ENCODE data around the gene IGF2R. TPM values are rescaled to one million over a fixed set of nuclear protein-coding genes. Genes with fewer than 3 reads are reported as not detected.
"Not testable (repeated sequence)": the region's sequence is repeated elsewhere in the genome, so short reads cannot be mapped to it uniquely, and the experiment has no call there.

IGF2R gene
- total RNA-seq, 1 donor, result 3.8 TPM

DNA sequence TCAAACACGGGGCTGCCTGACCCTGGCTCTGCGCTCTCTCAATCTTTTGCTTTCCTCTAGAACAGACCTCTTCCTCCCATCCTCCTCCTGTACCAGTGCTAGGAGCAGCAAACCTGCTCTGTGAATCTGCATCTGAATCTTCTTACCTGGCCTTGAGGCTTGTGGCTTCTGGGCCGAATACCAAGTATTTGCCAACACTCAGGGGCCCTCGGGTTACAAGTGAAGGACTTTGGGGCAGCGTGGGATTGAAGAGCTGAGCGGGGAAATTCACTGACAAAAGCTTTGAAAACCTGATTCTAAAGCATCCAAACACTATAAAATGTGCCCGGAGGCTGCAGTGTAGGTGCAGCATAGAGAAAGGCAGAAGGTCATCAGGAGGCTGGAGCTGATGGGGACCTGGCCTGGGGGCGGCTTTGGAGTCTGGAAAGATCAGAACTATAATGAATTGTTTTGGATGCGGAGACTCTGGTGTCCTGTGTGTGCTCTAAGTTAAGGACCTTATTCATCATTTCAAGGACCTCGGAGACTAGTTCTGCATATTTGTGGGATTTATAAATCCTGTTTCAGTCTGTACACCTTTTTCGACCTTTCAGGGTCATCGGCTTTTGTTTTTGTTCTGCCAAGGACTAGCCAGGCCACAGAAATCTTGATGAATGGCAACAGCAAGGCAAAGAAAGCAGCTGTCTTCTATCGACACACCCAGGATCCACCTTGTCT, 16.4 kb upstream of the IGF2R start:
- DNase-seq (ENCODE audit: low read depth in 2 of 3, low spot score in 2 of 3), result no peak

DNA sequence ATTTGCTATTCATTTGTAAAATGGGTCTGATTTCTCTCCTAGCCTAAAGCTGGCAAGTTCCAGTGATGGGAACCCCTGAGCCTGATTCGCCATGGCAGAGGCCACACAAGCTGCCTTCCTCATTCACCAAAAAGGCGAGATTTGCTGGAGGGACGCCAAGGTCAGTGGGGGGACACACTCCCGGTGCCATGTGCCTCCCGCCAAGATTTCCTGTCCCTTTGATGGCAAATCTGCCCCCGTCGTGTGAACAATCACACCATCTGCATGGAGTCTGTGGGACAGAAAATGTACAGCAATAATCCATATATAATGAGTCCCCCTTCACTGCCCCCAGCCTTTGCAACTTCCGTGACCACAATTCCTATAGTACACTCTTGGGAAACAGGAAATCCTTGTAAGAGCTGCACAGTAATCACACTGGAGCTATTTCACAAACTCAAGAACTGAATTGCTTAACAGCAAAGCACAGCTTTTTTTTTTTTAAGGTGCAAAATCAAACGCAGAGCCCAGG, 15.7 kb upstream of the IGF2R start:
- DNase-seq (ENCODE audit: low read depth in 2 of 3, low spot score in 2 of 3), result peak in 1 of 3 donors; percentile 24

DNA sequence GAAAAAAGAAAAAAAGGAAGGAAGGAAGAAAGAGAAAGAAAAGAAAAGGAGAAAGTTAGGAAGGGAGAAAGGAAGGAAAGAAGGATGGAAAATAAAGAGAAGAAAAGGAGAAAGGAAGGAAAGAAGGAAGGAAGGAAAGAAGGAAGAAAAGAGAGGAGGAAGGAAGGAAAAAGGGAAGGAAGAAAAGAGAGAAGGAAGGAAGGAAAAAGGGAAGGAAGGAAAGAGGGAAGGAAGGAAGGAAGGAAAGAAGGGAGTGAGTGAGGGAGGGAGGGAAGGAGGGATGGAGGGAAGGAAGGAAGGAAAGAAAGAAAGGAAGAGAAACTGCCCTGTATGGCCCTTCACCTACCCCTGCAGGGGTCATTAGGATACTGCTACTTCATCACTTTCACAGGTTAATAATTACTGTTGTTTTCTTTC, 12.9 kb upstream of the IGF2R start:
- no peak for DNase-seq (ENCODE audit: low read depth in 2 of 3, low spot score in 2 of 3)

DNA sequence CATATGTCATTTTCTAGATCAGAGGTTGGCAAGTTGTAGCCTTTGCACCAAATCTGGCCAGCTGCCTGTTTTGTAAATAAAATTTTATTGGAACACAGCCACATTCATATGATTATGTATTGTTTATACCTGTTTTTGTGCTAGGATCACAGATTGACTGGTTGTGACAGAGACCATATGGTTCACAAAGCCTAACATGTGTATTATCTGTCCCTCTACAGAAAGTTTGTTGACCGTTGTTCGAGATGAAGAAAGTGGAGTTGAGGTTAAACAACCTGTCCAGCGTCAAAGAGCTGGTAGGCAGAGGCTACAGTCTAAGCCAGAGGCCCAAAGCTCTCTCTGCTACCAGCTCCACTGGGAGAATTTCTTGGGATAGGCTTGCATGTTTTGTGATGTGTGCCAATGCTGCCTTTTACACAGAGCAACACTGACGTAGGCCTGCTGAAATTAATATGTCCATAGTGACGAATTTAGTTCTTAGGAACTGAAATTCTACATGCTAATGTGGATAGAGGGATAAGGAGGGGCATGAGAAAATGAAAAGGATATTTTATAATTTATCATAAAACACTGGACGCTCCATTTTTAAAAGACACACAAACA, 11.7 kb upstream of the IGF2R start:
- no peak for DNase-seq (ENCODE audit: low read depth in 2 of 3, low spot score in 2 of 3)

DNA sequence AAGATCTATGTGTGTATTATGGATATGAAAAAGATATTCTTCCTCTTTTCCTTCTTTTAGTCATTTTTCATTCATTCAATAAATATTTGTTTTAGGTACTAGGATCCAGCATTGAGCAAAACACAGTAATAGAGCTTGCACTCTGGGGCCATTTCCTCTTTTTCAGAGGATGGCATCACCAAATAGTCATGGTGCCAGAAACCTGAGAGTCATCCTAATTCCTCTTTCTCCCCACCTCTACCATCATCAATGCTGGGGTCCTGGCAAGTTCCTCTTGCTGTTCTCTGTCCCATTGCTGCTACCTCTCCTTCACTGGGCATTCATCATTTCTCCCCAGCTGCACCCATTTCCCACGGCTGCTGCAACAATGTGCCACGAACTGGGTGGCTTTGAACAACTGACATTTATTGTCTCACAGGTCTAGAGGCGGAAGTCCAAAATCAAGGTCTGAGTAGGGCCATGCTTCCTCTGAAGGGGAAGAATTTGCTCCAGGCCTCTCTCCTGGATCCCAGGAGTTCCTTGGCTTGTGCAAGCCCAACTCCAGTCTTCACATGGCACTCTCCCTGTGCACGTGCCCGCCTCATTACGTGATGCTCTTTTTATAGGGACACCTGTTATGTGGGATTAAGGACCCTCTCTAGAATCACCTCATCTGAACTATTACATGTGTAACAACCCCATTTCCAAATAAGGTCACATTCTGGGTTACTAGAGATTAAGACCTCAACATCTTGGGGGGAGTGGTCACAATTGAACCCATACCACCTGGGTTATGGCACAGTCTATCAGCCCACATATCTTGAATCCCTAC, 9.5 kb upstream of the IGF2R start:
- peak in 1 of 3 donors; percentile 63 for DNase-seq (ENCODE audit: low read depth in 2 of 3, low spot score in 2 of 3)

DNA sequence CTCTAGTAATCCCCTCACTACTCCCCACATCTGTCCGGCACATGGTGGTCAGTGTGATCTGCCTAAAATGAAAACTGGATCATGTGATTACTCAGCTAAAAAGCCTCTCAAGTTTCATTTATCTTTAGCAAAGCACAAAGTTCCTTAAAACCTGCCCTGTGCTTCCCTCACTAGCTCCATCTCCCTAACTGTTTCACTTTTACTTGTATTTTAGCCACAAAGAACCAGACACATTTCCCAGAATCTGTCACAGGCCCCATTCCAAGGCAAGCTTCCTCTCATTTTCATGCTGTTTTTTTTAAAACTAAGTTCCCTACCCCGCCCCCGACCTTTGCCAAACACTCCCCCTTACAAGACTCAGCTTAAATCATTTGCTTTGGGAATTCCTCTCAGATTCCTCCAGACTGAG, 8.9 kb upstream of the IGF2R start:
- DNase-seq (ENCODE audit: low read depth in 2 of 3, low spot score in 2 of 3), result no peak

DNA sequence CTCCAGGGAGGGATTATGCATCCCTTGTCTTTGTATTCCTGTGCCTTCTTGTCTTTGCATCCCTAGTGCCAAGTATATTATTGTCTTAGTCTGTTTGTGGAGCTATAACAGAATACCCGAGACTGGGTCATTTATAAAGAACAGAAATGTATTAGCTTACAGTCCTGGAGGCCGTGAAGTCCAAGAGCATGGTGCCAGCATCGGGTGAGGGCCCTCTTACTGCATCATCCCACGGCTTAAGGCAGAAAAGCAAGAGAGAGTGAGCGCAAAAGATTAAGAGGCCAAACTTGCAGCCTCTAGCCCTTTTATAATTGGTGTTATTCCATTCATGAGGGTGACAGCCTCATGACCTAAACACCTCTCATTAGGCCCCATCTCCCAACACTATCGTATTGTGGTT, 8.4 kb upstream of the IGF2R start:
- no peak for DNase-seq (ENCODE audit: low read depth in 2 of 3, low spot score in 2 of 3)

DNA sequence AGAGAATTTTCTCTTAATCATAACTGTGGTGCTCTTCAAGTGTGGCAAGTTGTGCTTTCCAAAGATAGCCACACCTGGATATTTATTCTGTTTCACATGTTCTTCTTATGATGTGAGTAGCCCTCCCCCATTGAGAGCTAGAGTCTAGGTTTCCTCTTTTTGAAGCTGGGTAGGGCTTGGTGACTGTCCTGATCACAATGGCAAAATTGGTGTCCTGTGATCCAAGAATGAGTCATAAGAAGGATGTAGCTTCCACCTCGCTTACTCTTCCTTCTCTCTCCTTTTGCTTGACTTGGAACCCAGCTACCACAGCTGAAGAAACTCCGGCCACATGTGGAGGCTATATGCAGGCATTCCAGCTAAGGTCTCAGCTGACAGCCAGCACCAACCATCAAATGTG, 7.4 kb upstream of the IGF2R start:
- no peak for DNase-seq (ENCODE audit: low read depth in 2 of 3, low spot score in 2 of 3)

DNA sequence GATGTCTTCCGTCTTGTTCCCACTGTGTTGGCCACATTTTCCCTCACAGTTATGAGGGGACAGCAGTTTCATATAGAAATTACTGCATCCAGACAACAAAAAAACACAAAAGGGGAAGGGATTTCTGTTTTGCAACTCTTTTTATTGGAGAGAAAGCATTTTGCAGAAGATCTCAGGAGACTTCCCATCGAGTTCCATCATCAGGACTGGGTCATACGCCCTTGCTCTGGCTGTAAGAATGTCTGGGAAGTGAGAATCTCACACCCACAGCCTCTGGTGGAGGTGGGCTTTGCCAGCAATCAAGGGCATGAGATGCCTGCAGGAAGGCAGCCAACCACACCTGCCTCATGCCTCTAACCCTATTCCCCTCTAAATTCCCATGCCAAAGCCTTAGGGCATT, 5.8 kb upstream of the IGF2R start:
- DNase-seq (ENCODE audit: low read depth in 2 of 3, low spot score in 2 of 3), result no peak

DNA sequence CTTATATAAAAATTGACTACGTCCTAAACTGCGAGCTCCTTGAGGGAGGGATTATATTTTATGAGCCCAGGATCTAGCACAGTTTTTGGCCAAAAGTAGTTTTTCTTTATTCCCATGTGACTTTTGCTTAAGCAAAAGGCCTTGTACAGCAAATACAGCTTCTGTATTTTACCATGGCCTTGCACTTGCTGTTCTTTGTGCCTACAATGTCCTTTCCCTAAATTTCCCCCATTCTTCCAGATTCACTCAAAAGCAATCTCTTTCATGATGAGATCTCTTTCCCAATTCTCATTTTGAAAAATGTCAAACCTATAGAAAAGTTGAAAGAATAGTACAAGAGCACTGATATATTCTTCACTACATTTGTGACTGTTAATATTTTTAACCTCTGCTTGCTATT, 4.8 kb upstream of the IGF2R start:
- DNase-seq (ENCODE audit: low read depth in 2 of 3, low spot score in 2 of 3), result no peak

DNA sequence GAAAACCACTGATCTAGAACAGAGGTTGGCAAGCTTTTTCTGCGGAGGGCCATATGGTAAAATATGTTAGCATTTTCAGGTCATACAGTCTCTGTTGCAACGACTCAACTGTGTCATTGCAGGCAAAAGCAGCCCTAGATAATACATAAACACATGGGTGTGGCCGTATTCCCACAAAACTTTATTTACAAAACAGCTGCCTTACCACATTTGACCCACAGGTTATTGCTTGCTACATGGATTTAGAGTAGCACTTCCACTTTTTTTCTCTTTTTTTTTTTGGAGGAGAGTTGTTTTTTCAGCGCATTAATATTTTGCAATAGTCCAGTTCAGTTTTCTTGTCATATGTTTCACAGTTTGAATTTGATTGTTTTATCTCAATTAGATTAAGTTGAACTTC, 2.5 kb upstream of the IGF2R start:
- DNase-seq (ENCODE audit: low read depth in 2 of 3, low spot score in 2 of 3), result no peak

DNA sequence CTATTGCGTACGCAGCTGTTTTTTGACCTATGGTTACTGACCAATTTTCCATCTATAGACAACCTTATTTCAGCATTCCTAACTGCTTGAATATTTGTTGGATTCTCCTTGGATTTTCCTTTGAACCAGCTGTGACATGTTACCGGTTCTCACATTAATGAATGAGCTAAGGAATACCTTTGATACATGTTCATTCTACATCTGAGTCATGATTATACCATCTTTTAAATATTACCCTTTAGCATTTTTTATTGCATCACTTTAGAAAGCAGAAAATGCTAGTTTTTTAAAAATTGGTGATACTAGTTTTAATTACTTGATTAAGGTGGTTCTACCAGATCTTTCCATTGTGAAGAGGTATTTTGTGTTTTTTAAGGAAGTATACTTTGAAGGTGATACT, 1.9 kb upstream of the IGF2R start:
- DNase-seq (ENCODE audit: low read depth in 2 of 3, low spot score in 2 of 3), result no peak

DNA sequence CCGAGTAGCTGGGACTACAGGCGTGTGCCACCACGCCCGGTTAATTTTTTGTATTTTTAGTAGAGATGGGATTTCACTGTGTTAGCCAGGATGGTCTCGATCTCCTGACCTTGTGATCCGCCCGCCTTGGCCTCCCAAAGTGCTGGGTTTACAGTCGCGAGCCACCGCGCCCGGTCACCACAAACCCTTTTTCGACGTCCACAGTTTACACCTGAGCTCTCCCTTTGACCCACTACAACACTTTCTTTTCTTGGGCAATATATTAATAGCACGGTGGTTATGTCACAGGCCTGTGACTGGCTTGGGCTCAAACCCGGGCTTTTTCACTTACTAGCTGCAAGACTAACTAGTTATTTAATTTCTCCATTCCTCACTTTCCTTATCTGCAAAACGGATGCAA, 1.3 kb upstream of the IGF2R start:
- not testable (repeated sequence) for DNase-seq (ENCODE audit: low read depth in 2 of 3, low spot score in 2 of 3)

DNA sequence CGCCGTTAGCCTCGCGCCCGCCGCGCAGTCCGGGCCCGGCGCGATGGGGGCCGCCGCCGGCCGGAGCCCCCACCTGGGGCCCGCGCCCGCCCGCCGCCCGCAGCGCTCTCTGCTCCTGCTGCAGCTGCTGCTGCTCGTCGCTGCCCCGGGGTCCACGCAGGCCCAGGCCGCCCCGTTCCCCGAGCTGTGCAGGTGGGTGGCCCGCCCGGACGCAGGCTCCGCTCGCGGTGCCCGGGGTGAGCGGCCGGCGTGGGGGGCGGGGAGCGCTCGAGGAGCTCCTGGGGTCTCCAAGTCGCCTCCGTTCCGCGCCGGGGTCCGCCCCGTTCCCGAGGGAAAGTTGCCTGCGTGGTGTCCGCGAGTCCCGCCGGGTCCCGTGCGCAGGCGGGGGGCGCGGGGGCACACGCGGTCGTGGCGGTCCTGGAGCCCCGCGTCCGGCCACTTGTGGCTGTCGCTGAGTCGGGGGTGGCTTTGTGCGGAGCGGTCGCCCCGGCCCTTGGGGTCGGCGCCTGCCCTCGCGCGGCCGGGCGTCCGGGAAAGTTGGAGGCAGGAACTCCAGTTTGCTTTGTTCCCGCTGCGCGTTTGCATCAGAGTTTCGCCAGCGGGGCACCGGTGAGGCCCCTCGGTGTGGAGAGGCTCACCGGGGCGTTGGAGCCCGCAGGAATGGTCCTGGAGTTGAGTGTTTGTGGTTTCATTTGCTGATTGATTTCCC, 476 bp downstream of the IGF2R start:
- DNase-seq (ENCODE audit: low read depth in 2 of 3, low spot score in 2 of 3), result no peak

DNA sequence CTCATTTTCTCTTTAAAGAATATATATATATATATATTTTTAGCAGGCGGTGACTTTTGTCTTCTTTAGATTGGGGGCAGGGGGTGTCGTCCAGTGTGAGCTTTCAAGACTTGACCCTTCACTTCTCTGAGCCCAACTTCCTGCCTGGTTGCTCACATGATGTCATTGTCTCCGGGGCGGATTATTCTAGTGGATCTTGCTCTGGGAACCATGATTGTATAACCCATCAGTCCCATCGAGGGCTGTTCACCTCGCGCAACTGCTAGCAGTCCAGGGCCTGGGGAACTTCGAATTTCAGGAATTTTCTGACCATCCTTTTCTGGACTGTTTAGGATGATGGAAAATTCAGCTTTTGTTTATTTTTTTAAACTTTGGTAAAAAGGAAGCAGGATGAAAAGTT, 1.0 kb downstream of the IGF2R start:
- DNase-seq (ENCODE audit: low read depth in 2 of 3, low spot score in 2 of 3), result no peak

DNA sequence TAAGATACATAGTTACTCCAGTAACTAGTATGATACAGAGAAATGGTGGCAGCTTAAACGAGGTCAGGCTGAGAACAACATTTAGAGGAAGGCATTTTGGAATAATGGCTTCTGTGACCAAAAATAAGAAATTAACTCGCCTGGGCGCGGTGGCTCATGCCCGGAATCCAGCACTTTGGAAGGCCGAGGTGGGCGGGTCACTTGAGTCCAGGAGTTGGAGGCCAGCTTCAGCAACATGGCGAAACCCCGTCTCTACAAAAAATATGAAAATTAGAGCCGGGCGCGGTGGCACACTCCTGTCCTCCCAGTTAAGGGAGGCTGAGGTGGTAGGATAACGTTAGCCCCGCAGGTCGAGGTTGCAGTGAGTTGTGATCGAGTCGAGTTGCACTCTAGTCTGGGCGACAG, 1.8 kb downstream of the IGF2R start:
- no peak for DNase-seq (ENCODE audit: low read depth in 2 of 3, low spot score in 2 of 3)

DNA sequence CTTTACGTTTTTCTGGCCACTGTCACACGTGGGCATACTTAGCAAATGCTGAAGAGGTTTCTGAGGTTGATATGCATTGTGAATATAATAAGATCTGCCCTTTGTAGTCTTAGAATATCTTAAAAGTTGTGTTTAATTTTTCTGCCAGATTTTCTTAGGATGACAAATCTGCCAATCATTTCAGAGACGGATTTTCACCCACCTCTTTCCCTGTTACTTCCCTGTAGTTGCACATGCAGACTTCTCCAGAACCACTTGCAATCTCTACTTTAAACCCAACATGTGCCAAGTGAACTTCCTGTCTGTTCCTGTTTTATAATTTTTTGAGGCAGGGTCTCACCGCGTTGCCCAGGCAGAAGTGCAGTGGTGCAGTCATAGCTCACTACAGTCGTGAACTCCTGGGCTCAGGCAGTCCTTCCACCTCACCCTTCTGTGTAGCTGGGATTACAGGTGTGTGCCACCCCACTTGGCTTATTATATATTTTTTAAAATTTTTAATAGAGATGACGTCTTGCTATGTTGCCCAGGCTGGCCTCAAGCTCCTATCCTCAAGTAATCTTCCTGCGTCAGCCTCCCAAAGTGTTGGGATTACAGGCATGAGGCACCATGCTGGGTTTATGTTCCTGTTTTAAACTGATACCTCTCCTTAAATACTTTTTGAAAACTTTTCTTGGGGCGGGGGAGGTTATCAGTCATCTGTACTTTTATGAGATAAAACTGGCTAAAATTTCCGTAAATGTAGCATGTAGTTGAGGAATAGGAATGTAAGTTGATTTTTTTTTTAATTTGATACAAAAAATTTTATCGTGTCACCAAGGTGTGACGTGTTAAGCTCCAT, 2.7 kb downstream of the IGF2R start:
- no peak for DNase-seq (ENCODE audit: low read depth in 2 of 3, low spot score in 2 of 3)

DNA sequence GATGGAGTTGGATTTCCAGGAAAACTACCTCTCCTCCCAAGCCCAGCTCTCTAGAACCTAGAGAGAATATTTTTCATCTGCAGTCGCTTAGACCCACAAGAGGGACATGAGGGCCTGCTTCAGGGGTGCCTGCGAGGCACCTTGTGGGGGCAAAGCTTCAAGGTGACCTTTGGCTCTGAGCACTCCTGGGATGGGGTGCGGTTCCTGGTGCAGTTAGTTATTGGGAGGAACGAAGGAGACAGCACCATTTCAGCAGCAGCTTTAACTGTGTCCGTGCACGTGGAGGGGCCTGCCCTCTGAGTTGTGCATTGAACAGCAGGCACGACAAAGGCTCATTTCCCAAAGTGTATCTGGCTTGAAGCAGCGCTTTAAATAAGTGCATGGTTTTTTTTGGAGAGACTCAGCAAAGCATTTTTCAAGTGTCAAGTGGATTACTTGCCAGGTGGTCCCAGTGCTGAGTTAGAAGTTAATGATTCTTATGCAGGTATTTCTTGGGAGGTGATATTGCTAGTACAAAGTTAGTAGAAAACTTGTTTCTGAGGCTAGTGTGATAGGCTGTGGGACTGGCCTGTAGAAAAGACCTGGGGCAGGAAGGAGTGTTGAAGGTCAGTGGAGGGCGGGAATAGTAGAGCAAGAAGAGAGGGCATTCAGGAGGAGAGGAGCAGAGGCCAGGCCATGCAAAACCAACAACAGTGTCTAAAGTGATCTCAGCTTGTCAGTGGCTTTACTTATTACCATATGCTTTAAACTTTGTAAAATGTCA, 3.8 kb downstream of the IGF2R start:
- no peak for DNase-seq (ENCODE audit: low read depth in 2 of 3, low spot score in 2 of 3)

DNA sequence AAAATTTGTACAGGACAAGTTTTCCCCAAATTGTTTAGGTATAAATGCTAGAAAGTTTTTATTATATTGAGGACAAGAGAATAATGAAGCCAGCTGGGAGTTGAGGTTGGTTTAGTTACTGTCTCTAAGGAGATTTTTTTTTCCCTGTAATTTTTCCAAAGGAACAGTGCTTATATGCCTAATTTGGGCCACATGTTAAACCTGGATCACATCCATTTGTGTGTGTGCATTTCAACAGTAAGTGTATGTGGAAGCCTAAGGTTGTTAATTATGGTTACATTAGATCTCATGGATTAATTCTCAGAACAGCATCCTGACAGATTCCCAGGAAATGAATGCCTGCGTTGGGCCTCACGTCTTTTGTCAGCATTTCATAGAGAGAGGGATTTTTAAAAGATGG, 4.5 kb downstream of the IGF2R start:
- DNase-seq (ENCODE audit: low read depth in 2 of 3, low spot score in 2 of 3), result no peak
